HepG2 (cell line): ENCODE measurements around the gene CCDC197. TPM values are rescaled to one million over a fixed set of nuclear protein-coding genes. Genes with fewer than 3 reads are reported as not detected.
A peak's percentile ranks its signal among the peaks of the same experiment; 100 is the strongest.

Source experiments
- ATAC-seq: fragments of 200-7000 bp; cut with Tn5 transposase; 3 replicates; pipeline ENCODE4 v1.9.1; 2020; ENCODE audit warnings: mild to moderate bottlenecking, moderate library complexity
- BruUV-seq: library from RNA; stranded (reverse); fragments of 400-500 nt; replicated peaks from 2 replicates; lab custom pipeline; 2021; lab: Mats Ljungman, UMichigan
- CTCF ChIA-PET: fragments of 300-600 bp; formaldehyde crosslinking; extraction: SDS; loops from one replicate; lab custom pipeline; 2021; ENCODE audit warnings: low total read pairs, inconsistent platforms, low intra/inter-chr PET ratio; lab: Yijun Ruan, JAX
- POLR2A ChIA-PET: fragments of 350-600 bp; sonication (Branson Sonifier 250); formaldehyde crosslinking; loops from one replicate; lab custom pipeline; 2020; ENCODE audit warnings: antibody characterized with exemption, inconsistent platforms; lab: Yijun Ruan, JAX
- DNase-seq: peaks from one replicate; pipeline ENCODE4 v3.0.0-alpha.2; 2015; ENCODE audit warnings: low spot score
- FAIRE-seq: peaks from 3 replicates; lab custom pipeline; 2011; peaks lifted over from hg19 to GRCh38; lab: Jason Lieb, UNC
- H2AFZ ChIP-seq: one replicate; pipeline ENCODE4 v1.6.1; 2011; ENCODE audit warnings: low read length, inconsistent platforms
- H3K27ac ChIP-seq: fragments of 300-600 bp; 3 replicates; pipeline ENCODE4 v1.8.0; 2011; ENCODE audit warnings: mixed run types, mild to moderate bottlenecking, mixed read lengths, low read length, inconsistent platforms; ENCODE audit not compliant: insufficient read depth; ENCODE audit errors: extremely low read length
- H3K27me3 ChIP-seq, 2 experiments: fragments of 200-600 bp in 1 of 2; 2 replicates in 1 of 2; 3 replicates in 1 of 2; pipeline versions ENCODE4 v1.6.0 to v1.8.0; 2011; ENCODE audit warnings: low read length in 2 of 2, mild to moderate bottlenecking in 2 of 2, moderate library complexity in 2 of 2, inconsistent platforms in 1 of 2; ENCODE audit not compliant: insufficient read depth in 2 of 2, control insufficient read depth in 1 of 2
- H3K36me3 ChIP-seq, 2 experiments: fragments of 200-600 bp in 1 of 2; replicated peaks in 1 of 2; 2 replicates in 1 of 2; 3 replicates in 1 of 2; pipeline versions ENCODE4 v1.5.1 to v1.8.0; 2011; ENCODE audit warnings: low read length in 2 of 2, inconsistent platforms in 1 of 2; ENCODE audit not compliant: insufficient read depth in 2 of 2, control insufficient read depth in 1 of 2
- H3K4me1 ChIP-seq: 2 replicates; pipeline ENCODE4 v1.5.1; 2012; ENCODE audit warnings: low read length, inconsistent platforms; ENCODE audit not compliant: insufficient read depth
- H3K4me2 ChIP-seq: 2 replicates; pipeline ENCODE4 v1.6.0; 2011; ENCODE audit warnings: low read depth, low read length, inconsistent platforms
- H3K4me3 ChIP-seq, 3 experiments: fragments of 200-600 bp in 1 of 3; sonication (generic), shearing (Covaris generic) in 1 of 3; replicated peaks in 1 of 3; 2 replicates each; pipeline ENCODE4 v1.5.1; 2011 to 2016; ENCODE audit warnings: low read length in 3 of 3, inconsistent platforms in 2 of 3, low read depth in 2 of 3, mild to moderate bottlenecking in 2 of 3, control low read depth in 1 of 3, mixed read lengths in 1 of 3; ENCODE audit not compliant: insufficient read depth in 1 of 3
- H3K79me2 ChIP-seq: one replicate; pipeline ENCODE4 v1.6.1; 2011; ENCODE audit warnings: low read length, inconsistent platforms; ENCODE audit not compliant: insufficient read depth
- H3K9ac ChIP-seq: 2 replicates; pipeline ENCODE4 v1.6.0; 2011; ENCODE audit warnings: mild to moderate bottlenecking, low read depth, low read length, inconsistent platforms; ENCODE audit not compliant: insufficient read depth
- H3K9me3 ChIP-seq: 2 replicates; pipeline ENCODE4 v1.5.1; 2012; ENCODE audit warnings: mild to moderate bottlenecking, low read length
- H4K20me1 ChIP-seq: 2 replicates; pipeline ENCODE4 v1.6.0; 2011; ENCODE audit warnings: inconsistent platforms, mild to moderate bottlenecking, low read length, moderate library complexity; ENCODE audit not compliant: insufficient read depth
- CBX2 ChIP-seq, 2 experiments: fragments of 200-600 bp in 1 of 2; sonication (generic); formaldehyde crosslinking in 1 of 2; IDR thresholded peaks; 2 replicates each; pipeline versions ENCODE4 v1.7.0 to v1.8.1; 2018 to 2022; ENCODE audit warnings: low read depth in 2 of 2, low read length in 1 of 2, mild to moderate bottlenecking in 1 of 2, missing genetic modification reagents in 1 of 2
- CCDC6 ChIP-seq: sonication (generic); formaldehyde crosslinking; IDR thresholded peaks from 2 replicates; pipeline ENCODE4 v1.8.1; 2022; ENCODE audit warnings: mild to moderate bottlenecking, missing genetic modification reagents, moderate library complexity
- CREBL2 ChIP-seq: sonication (generic); formaldehyde crosslinking; IDR thresholded peaks from 2 replicates; pipeline ENCODE4 v1.8.1; 2023; ENCODE audit warnings: missing genetic modification reagents, mild to moderate bottlenecking, borderline replicate concordance
- GTF2F1 ChIP-seq: fragments of 150-350 bp; IDR thresholded peaks from 2 replicates; pipeline ENCODE4 v1.6.1; 2014; ENCODE audit warnings: low read length
- HCFC1 ChIP-seq: fragments of 150-350 bp; IDR thresholded peaks from 2 replicates; pipeline ENCODE4 v1.6.1; 2014; ENCODE audit warnings: low read depth, low read length
- KDM1A ChIP-seq: IDR thresholded peaks from 2 replicates; pipeline ENCODE4 v1.6.1; 2016; ENCODE audit warnings: missing compliant biosample characterization
- KLF13 ChIP-seq: sonication (generic); formaldehyde crosslinking; IDR thresholded peaks from 2 replicates; pipeline ENCODE4 v1.4.0; 2020; ENCODE audit warnings: mild to moderate bottlenecking, missing genetic modification reagents
- LCORL ChIP-seq, 2 experiments: fragments of 450-650 bp in 1 of 2; sonication (generic) in 1 of 2; formaldehyde crosslinking in 1 of 2; IDR thresholded peaks; 2 replicates each; pipeline versions ENCODE4 v1.5.0 to v1.6.1; 2017 to 2020; ENCODE audit warnings: antibody characterized with exemption in 1 of 2, missing genetic modification reagents in 1 of 2
- MAF1 ChIP-seq: sonication (generic); formaldehyde crosslinking; IDR thresholded peaks from 2 replicates; pipeline ENCODE4 v1.5.0; 2020; ENCODE audit warnings: missing genetic modification reagents, borderline replicate concordance
- NCOR1 ChIP-seq: fragments of 200-600 bp; sonication (generic); IDR thresholded peaks from 2 replicates; pipeline ENCODE4 v1.7.0; 2017; ENCODE audit warnings: antibody characterized with exemption, low read length, borderline replicate concordance
- NFKB2 ChIP-seq: sonication (generic); formaldehyde crosslinking; IDR thresholded peaks from 2 replicates; pipeline ENCODE4 v1.4.0; 2020; ENCODE audit warnings: missing genetic modification reagents, borderline replicate concordance
- POGZ ChIP-seq: sonication (generic); formaldehyde crosslinking; IDR thresholded peaks from 2 replicates; pipeline ENCODE4 v1.4.0; 2020; ENCODE audit warnings: mild to moderate bottlenecking, missing genetic modification reagents
- RNF219 ChIP-seq: sonication (generic); formaldehyde crosslinking; IDR thresholded peaks from 2 replicates; pipeline ENCODE4 v1.5.0; 2020; ENCODE audit warnings: mild to moderate bottlenecking, missing genetic modification reagents
- TMF1 ChIP-seq: sonication (generic); formaldehyde crosslinking; IDR thresholded peaks from 2 replicates; pipeline ENCODE4 v1.8.1; 2022; ENCODE audit warnings: low read depth, missing genetic modification reagents
- ZNF101 ChIP-seq: sonication (generic); formaldehyde crosslinking; IDR thresholded peaks from 2 replicates; pipeline ENCODE4 v1.4.0; 2020; ENCODE audit warnings: mild to moderate bottlenecking, low read depth, missing genetic modification reagents, borderline replicate concordance
- ZNF253 ChIP-seq: sonication (generic); formaldehyde crosslinking; IDR thresholded peaks from 2 replicates; pipeline ENCODE4 v1.8.0; 2022; ENCODE audit warnings: mild to moderate bottlenecking, missing genetic modification reagents, borderline replicate concordance
- ZNF333 ChIP-seq: sonication (generic); formaldehyde crosslinking; IDR thresholded peaks from 2 replicates; pipeline ENCODE4 v1.4.0; 2020; ENCODE audit warnings: mild to moderate bottlenecking, missing genetic modification reagents, borderline replicate concordance
- ZNF33B ChIP-seq: sonication (generic); formaldehyde crosslinking; IDR thresholded peaks from 2 replicates; pipeline ENCODE4 v1.5.1; 2020; ENCODE audit warnings: mild to moderate bottlenecking, missing genetic modification reagents
- ZNF562 ChIP-seq: sonication (generic); formaldehyde crosslinking; IDR thresholded peaks from 2 replicates; pipeline ENCODE4 v1.8.0; 2022; ENCODE audit warnings: missing genetic modification reagents, borderline replicate concordance
- ZNF619 ChIP-seq: sonication (generic); formaldehyde crosslinking; IDR thresholded peaks from 2 replicates; pipeline ENCODE4 v1.4.0; 2020; ENCODE audit warnings: mild to moderate bottlenecking, missing genetic modification reagents
- ZNF777 ChIP-seq: sonication (generic); formaldehyde crosslinking; IDR thresholded peaks from 2 replicates; pipeline ENCODE4 v1.4.0; 2020; ENCODE audit warnings: missing genetic modification reagents
- ZSCAN9 ChIP-seq: IDR thresholded peaks from 2 replicates; pipeline ENCODE4 v1.6.1; 2016; ENCODE audit warnings: borderline replicate concordance
- WGBS: methylation state at CpG from one replicate; pipeline ENCODE4 v1.1.6; 2017; ENCODE audit warnings: low lambda C conversion rate; 5-methylcytosine and 5-hydroxymethylcytosine counted together
- in situ Hi-C: cut with HindIII; loops from 2 replicates; pipeline ENCODE4 v1.10.0; 2017; ENCODE audit warnings: low pct_unique_long_range_greater_than_20kb; ENCODE audit not compliant: extremely low pct_ligation_motif_present
- intact Hi-C: fragments of 100-400 bp; cut with micrococcal nuclease; formaldehyde crosslinking; loops from one replicate; pipeline ENCODE4 v1.10.0; 2022; ENCODE audit not compliant: unreplicated experiment
- polyA plus RNA-seq, 8 experiments: library from polyadenylated mRNA; depleted of rRNA in 3 of 8; stranded (reverse) in 7 of 8; unstranded in 1 of 8; fragments of >200 nt; fragmentation: Illumina TruSeq in 4 of 8; extraction: Trizol in 4 of 8; gene quantifications; 2 replicates each; pipeline versions ENCODE4 v1.2.1 to v1.2.3, GENCODE V29; 2011 to 2016; ENCODE audit warnings: low read depth in 4 of 8, missing spikeins in 1 of 8, mixed read lengths in 1 of 8; ENCODE audit not compliant: insufficient read depth in 1 of 8
- total RNA-seq, 5 experiments: library from RNA; depleted of rRNA; stranded (reverse); fragments of >200 nt; fragmentation: Illumina TruSeq; extraction: Trizol; gene quantifications; 2 replicates each; pipeline ENCODE4 v1.2.3, GENCODE V29; 2016; ENCODE audit warnings: low read depth in 1 of 5

CCDC197 gene
- total and polyA plus RNA-seq, 2 of the 13 experiments (the other 11 are each of a cell fraction or from before 2014, with no cell fraction given), result 0.11 to 0.13 TPM

- FAIRE-seq (peak; percentile 91), DNase-seq (peak; percentile 98), ATAC-seq (peak; percentile 92)
- Histone ChIP-seq H3K9ac (peak overlapping the region; percentile 69), H3K27me3 (no peaks in the 10 kb centered on the region), H3K9me3 (no peaks in the 10 kb centered on the region), H3K27ac (peak overlapping the region; percentile 79), H3K4me3 (peak overlapping the region in 1 of 3 experiments; percentile 44; a peak in 2 of 6 replicates), H3K79me2 (no peaks in the 10 kb centered on the region), H3K4me1 (peaks cover 86% of the 10 kb centered on the region), H3K4me2 (peak overlapping the region; percentile 64), H4K20me1 (no peaks in the 10 kb centered on the region), H3K36me3 (no peaks in the 10 kb centered on the region), H2AFZ (no peak overlapping the region)
- WGBS, result 38% methylated on average over 9 of the region's 23 CpGs
- ChIA-PET POLR2A (interaction anchor here (0.5 to 3.9 kb wide), 27 partner anchors 9 to 689 kb away, joined by 3 to 30 read pairs (median 5); partner anchors contain the start of genes CCDC197, DDX24, IFI27L1 and OTUB2), CTCF (interaction anchor here (1.0 kb wide), 1 partner anchor 11 kb away, joined by 3 read pairs; no protein-coding TSS in a partner anchor)
- BruUV-seq, result no TSS peak
- intact Hi-C loops, result loop anchor here (10.0 kb wide), 1 partner anchor 175 kb away; no protein-coding TSS in a partner anchor
- in situ Hi-C loops, result no loop called here
- TF ChIP-seq CCDC6 (CRISPR knock-in tag) (no peak; the same call in 1 of the 2 replicates), KLF13 (CRISPR knock-in tag) (no peak), TMF1 (no peak), CREBL2 (CRISPR knock-in tag) (no peak), ZSCAN9 (peak; percentile 94), NCOR1 (peak; percentile 71; the same call in 1 of the 2 replicates), RNF219 (0 out of 2 replicates have a peak, but pooled peaks have one; percentile 39), ZNF33B (no peak), LCORL (IDR thresholded peaks at IDR 0.05) (0 out of 2 replicates have a peak, but pooled peaks have one; percentile 25), LCORL (CRISPR knock-in tag; IDR thresholded peaks at IDR 0.05) (peak; percentile 98), CBX2 (IDR thresholded peaks at IDR 0.05; ENCODE audit: low read depth, low read length) (no peak), CBX2 (CRISPR knock-in tag; IDR thresholded peaks at IDR 0.05; ENCODE audit: low read depth) (no peak), HCFC1 (peak; percentile 39; the same call in 1 of the 2 replicates), POGZ (CRISPR knock-in tag) (peak; percentile 85), ZNF562 (CRISPR knock-in tag) (no peak), MAF1 (no peak), ZNF253 (CRISPR knock-in tag) (no peak), NFKB2 (peak; percentile 48; the same call in 1 of the 2 replicates), ZNF333 (0 out of 2 replicates have a peak, but pooled peaks have one; percentile 15), ZNF619 (CRISPR knock-in tag) (peak; percentile 97), GTF2F1 (no peak), ZNF777 (no peak; the same call in 1 of the 2 replicates), ZNF101 (CRISPR knock-in tag) (no peak), KDM1A (CRISPR knock-in tag) (peak; percentile 54; the same call in 1 of the 2 replicates)
Measured at GRCh38 chr14:93959239-93960107, 37.6 kb upstream of the CCDC197 start.
